ENCODE measurements around the gene SGIP1. TPM values are rescaled to one million over a fixed set of nuclear protein-coding genes. Genes with fewer than 3 reads are reported as not detected.

The SGIP1 gene
- total RNA-seq, 1 donor from 2014 or later: 0.79 TPM

- H3K36me3 ChIP-seq (ENCODE audit: control insufficient read depth, insufficient read depth, low read length): no peaks in the 10 kb centered on the region
Measured at GRCh38 chr1:66532798-66533783, 862 bp upstream of the SGIP1 start.

GRCh38 chr1:66535061-66535460 is 1.1 kb downstream of the SGIP1 start:
- no peak overlapping the region for H3K4me3 ChIP-seq (ENCODE audit: low read depth, low read length)
- no peaks in the 10 kb centered on the region for H3K36me3 ChIP-seq (ENCODE audit: control insufficient read depth, insufficient read depth, low read length)
- no peaks in the 10 kb centered on the region for H3K27me3 ChIP-seq (ENCODE audit: control insufficient read depth, insufficient read depth, low read length)
- no peak for DNase-seq (ENCODE audit: low read depth)
- FAIRE-seq: no peak
- TF ChIP-seq, protein P1, sequence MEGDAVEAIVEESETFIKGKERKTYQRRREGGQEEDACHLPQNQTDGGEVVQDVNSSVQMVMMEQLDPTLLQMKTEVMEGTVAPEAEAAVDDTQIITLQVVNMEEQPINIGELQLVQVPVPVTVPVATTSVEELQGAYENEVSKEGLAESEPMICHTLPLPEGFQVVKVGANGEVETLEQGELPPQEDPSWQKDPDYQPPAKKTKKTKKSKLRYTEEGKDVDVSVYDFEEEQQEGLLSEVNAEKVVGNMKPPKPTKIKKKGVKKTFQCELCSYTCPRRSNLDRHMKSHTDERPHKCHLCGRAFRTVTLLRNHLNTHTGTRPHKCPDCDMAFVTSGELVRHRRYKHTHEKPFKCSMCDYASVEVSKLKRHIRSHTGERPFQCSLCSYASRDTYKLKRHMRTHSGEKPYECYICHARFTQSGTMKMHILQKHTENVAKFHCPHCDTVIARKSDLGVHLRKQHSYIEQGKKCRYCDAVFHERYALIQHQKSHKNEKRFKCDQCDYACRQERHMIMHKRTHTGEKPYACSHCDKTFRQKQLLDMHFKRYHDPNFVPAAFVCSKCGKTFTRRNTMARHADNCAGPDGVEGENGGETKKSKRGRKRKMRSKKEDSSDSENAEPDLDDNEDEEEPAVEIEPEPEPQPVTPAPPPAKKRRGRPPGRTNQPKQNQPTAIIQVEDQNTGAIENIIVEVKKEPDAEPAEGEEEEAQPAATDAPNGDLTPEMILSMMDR (IDR thresholded peaks at IDR 0.05; ENCODE audit: insufficient read depth, low read length, severe bottlenecking): no peak

More at GRCh38 chr1:66532798-66533783, 862 bp upstream of the SGIP1 start:
- TF ChIP-seq, protein P1 (IDR thresholded peaks at IDR 0.05; ENCODE audit: insufficient read depth, low read length, severe bottlenecking): no peak
- Histone ChIP-seq H3K27me3 (ENCODE audit: control insufficient read depth, insufficient read depth, low read length) (no peaks in the 10 kb centered on the region), H3K4me3 (ENCODE audit: low read depth, low read length) (peak overlapping the region; percentile 35)
- DNase-seq (ENCODE audit: low read depth) (peak; percentile 29), FAIRE-seq (no peak)

GRCh38 chr1:66535853-66536252 is 1.9 kb downstream of the SGIP1 start:
- no peak for FAIRE-seq
- H3K4me3 ChIP-seq (ENCODE audit: low read depth, low read length): no peak overlapping the region
- H3K27me3 ChIP-seq (ENCODE audit: control insufficient read depth, insufficient read depth, low read length): no peaks in the 10 kb centered on the region
- no peak for DNase-seq (ENCODE audit: low read depth)
- TF ChIP-seq, protein P1 (IDR thresholded peaks at IDR 0.05; ENCODE audit: insufficient read depth, low read length, severe bottlenecking): no peak
- no peaks in the 10 kb centered on the region for H3K36me3 ChIP-seq (ENCODE audit: control insufficient read depth, insufficient read depth, low read length)

- Histone ChIP-seq H3K36me3 (ENCODE audit: control insufficient read depth, insufficient read depth, low read length) (no peaks in the 10 kb centered on the region), H3K27me3 (ENCODE audit: control insufficient read depth, insufficient read depth, low read length) (no peaks in the 10 kb centered on the region), H3K4me3 (ENCODE audit: low read depth, low read length) (no peak overlapping the region)
- no peak for DNase-seq (ENCODE audit: low read depth)
- TF ChIP-seq, protein P1 (IDR thresholded peaks at IDR 0.05; ENCODE audit: insufficient read depth, low read length, severe bottlenecking): no peak
- no peak for FAIRE-seq
Measured at GRCh38 chr1:66537718-66538117, 3.8 kb downstream of the SGIP1 start.

GRCh38 chr1:66539491-66539890 is 5.5 kb downstream of the SGIP1 start:
- Histone ChIP-seq H3K27me3 (ENCODE audit: control insufficient read depth, insufficient read depth, low read length) (no peaks in the 10 kb centered on the region), H3K36me3 (ENCODE audit: control insufficient read depth, insufficient read depth, low read length) (no peaks in the 10 kb centered on the region), H3K4me3 (ENCODE audit: low read depth, low read length) (no peak overlapping the region)
- no peak for FAIRE-seq
- DNase-seq (ENCODE audit: low read depth): peak; percentile 80
- TF ChIP-seq, protein P1 (IDR thresholded peaks at IDR 0.05; ENCODE audit: insufficient read depth, low read length, severe bottlenecking): no peak
